ENCODE results near the gene GALNT11. TPM values are rescaled to one million over a fixed set of nuclear protein-coding genes. Genes with fewer than 3 reads are reported as not detected.
A peak's percentile ranks its signal among the peaks of the same experiment; 100 is the strongest.
"Not testable (repeated sequence)": the region's sequence is repeated elsewhere in the genome, so short reads cannot be mapped to it uniquely, and the experiment has no call there.

Gene GALNT11
- total RNA-seq, 1 donor from 2014 or later: 23.0 TPM

DNA sequence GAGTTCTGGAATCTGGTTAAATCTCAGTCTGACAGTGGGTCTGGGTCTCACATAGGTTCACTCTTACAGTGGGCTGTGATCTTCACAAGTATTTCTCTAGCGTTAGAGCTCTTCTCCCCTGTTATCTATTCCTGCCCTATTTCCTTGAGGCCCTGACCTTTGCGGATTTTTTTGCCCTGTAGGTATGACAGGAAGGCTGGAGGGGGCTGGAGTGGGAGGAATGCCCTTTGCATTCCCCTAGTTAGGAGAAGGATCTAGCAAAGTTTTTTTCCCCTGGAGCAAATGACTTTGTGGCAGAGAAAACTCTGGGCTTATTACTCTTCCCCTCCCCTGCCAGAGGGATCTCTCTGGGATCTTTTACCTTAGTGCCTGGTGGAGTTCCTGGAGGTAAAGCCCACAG, 49.2 kb downstream of the GALNT11 start:
- TF ChIP-seq, protein P1, sequence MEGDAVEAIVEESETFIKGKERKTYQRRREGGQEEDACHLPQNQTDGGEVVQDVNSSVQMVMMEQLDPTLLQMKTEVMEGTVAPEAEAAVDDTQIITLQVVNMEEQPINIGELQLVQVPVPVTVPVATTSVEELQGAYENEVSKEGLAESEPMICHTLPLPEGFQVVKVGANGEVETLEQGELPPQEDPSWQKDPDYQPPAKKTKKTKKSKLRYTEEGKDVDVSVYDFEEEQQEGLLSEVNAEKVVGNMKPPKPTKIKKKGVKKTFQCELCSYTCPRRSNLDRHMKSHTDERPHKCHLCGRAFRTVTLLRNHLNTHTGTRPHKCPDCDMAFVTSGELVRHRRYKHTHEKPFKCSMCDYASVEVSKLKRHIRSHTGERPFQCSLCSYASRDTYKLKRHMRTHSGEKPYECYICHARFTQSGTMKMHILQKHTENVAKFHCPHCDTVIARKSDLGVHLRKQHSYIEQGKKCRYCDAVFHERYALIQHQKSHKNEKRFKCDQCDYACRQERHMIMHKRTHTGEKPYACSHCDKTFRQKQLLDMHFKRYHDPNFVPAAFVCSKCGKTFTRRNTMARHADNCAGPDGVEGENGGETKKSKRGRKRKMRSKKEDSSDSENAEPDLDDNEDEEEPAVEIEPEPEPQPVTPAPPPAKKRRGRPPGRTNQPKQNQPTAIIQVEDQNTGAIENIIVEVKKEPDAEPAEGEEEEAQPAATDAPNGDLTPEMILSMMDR (IDR thresholded peaks at IDR 0.05; ENCODE audit: insufficient read depth, low read depth, low read length): no peak
- no peak for TF ChIP-seq EZH2 (IDR thresholded peaks at IDR 0.05; ENCODE audit: insufficient read depth, low read length)
- no peaks in the 10 kb centered on the region for H3K27me3 Mint-ChIP-seq (ENCODE audit: low read depth, unreplicated experiment)
- no peak overlapping the region for H2AFZ ChIP-seq (ENCODE audit: low read depth, low read length)
- DNase-seq (ENCODE audit: low read depth): no peak
- H3K9ac ChIP-seq (ENCODE audit: low read length): no peak overlapping the region
- peaks cover 25% of the 10 kb centered on the region for H4K20me1 ChIP-seq (ENCODE audit: insufficient read depth, low read length)
- H3K4me1 ChIP-seq (ENCODE audit: insufficient read depth, low read length): no peaks in the 10 kb centered on the region
- no peaks in the 10 kb centered on the region for H3K9me3 ChIP-seq (ENCODE audit: insufficient read depth, low read depth, low read length)
- H3K27ac ChIP-seq (ENCODE audit: low read depth, low read length): no peak overlapping the region
- peaks cover 13% of the 10 kb centered on the region for H3K79me2 ChIP-seq (ENCODE audit: insufficient read depth, low read length)
- no peaks in the 10 kb centered on the region for H3K36me3 Mint-ChIP-seq (ENCODE audit: low read depth, unreplicated experiment)
- no peak overlapping the region for H3K4me3 ChIP-seq (ENCODE audit: insufficient read depth, low read depth, low read length)
- peaks cover 25% of the 10 kb centered on the region for H3K4me1 Mint-ChIP-seq (ENCODE audit: low read depth, unreplicated experiment)
- no peaks in the 10 kb centered on the region for H3K36me3 ChIP-seq (ENCODE audit: insufficient read depth, low read length)
- H3K9me3 Mint-ChIP-seq (ENCODE audit: unreplicated experiment): peaks cover 4% of the 10 kb centered on the region
- no peaks in the 10 kb centered on the region for H3K27me3 ChIP-seq (ENCODE audit: insufficient read depth, low read length)
- H3K4me3 Mint-ChIP-seq (ENCODE audit: unreplicated experiment): no peak overlapping the region
- no peak for FAIRE-seq
- H3K27ac Mint-ChIP-seq (ENCODE audit: unreplicated experiment): no peak overlapping the region
- no peak overlapping the region for H3K4me2 ChIP-seq (ENCODE audit: low read length)

DNA sequence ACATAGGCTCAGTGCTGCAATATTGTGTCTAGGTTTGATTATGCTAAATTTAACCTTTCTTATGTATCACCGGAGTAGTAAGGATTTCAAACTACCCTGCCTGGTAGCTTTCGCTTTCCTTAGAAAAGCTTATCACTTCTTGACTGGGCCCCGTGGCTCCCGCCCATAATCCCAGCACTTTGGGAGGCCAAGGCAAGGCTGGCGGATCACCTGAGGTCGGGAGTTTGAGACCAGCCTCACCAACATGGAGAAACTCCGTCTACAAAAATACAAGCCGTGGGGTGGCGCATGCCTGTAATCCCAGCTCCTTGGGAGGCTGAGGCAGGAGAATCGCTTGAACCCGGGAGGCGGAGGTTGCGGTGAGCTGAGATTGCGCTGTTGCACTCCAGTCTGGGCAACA, 49.9 kb downstream of the GALNT11 start:
- H3K4me1 ChIP-seq (ENCODE audit: insufficient read depth, low read length); H3K9ac ChIP-seq (ENCODE audit: low read length); H3K4me2 ChIP-seq (ENCODE audit: low read length); H3K4me3 ChIP-seq (ENCODE audit: insufficient read depth, low read depth, low read length); H3K27ac ChIP-seq (ENCODE audit: low read depth, low read length); FAIRE-seq; H3K4me3 Mint-ChIP-seq (ENCODE audit: unreplicated experiment); H3K9me3 ChIP-seq (ENCODE audit: insufficient read depth, low read depth, low read length); H3K36me3 ChIP-seq (ENCODE audit: insufficient read depth, low read length); H3K27me3 Mint-ChIP-seq (ENCODE audit: low read depth, unreplicated experiment); H3K27ac Mint-ChIP-seq (ENCODE audit: unreplicated experiment); DNase-seq (ENCODE audit: low read depth); H3K27me3 ChIP-seq (ENCODE audit: insufficient read depth, low read length); H3K36me3 Mint-ChIP-seq (ENCODE audit: low read depth, unreplicated experiment); H2AFZ ChIP-seq (ENCODE audit: low read depth, low read length); H3K9me3 Mint-ChIP-seq (ENCODE audit: unreplicated experiment): not testable (repeated sequence)
- H3K4me1 Mint-ChIP-seq (ENCODE audit: low read depth, unreplicated experiment): peaks cover 25% of the 10 kb centered on the region
- H4K20me1 ChIP-seq (ENCODE audit: insufficient read depth, low read length): peaks cover 25% of the 10 kb centered on the region
- peaks cover 12% of the 10 kb centered on the region for H3K79me2 ChIP-seq (ENCODE audit: insufficient read depth, low read length)

DNA sequence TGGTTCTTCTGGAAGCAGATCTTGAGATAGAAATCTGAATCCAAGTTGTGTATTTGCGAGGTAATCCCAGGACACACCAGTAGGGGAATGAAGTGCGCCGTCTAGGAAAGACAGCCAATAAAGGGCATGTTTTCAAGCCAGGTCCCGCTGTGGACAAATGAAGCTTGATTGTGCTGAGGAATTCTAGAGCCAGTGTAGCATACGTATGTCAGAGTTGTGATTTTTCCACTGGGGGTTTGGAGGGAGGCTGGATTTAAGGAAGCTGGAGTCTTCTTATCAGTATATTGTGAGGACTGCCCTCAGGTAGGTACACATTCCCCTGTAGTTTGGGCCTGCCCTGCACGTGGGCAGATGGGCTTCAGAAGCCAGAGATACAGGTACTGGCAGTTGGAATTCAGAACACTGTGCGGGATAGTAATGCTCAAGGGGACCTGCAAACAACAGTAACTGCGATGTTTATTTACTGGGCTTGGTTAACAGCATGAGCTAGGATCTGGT, 50.9 kb downstream of the GALNT11 start:
- H4K20me1 ChIP-seq (ENCODE audit: insufficient read depth, low read length): peaks cover 25% of the 10 kb centered on the region
- Mint-ChIP-seq H3K27ac (ENCODE audit: unreplicated experiment) (no peak overlapping the region), H3K4me1 (ENCODE audit: low read depth, unreplicated experiment) (peaks cover 25% of the 10 kb centered on the region), H3K36me3 (ENCODE audit: low read depth, unreplicated experiment) (no peaks in the 10 kb centered on the region), H3K9me3 (ENCODE audit: unreplicated experiment) (no peaks in the 10 kb centered on the region), H3K4me3 (ENCODE audit: unreplicated experiment) (no peak overlapping the region), H3K27me3 (ENCODE audit: low read depth, unreplicated experiment) (no peaks in the 10 kb centered on the region)
- DNase-seq (ENCODE audit: low read depth): no peak
- no peak overlapping the region for H3K4me2 ChIP-seq (ENCODE audit: low read length)
- H3K27ac ChIP-seq (ENCODE audit: low read depth, low read length): no peak overlapping the region
- no peaks in the 10 kb centered on the region for H3K27me3 ChIP-seq (ENCODE audit: insufficient read depth, low read length)
- no peak for FAIRE-seq
- no peak overlapping the region for H3K4me3 ChIP-seq (ENCODE audit: insufficient read depth, low read depth, low read length)
- H3K36me3 ChIP-seq (ENCODE audit: insufficient read depth, low read length): no peaks in the 10 kb centered on the region
- TF ChIP-seq, protein P1 (IDR thresholded peaks at IDR 0.05; ENCODE audit: insufficient read depth, low read depth, low read length): peak; percentile 30
- TF ChIP-seq EZH2 (IDR thresholded peaks at IDR 0.05; ENCODE audit: insufficient read depth, low read length): no peak
- H3K4me1 ChIP-seq (ENCODE audit: insufficient read depth, low read length): no peaks in the 10 kb centered on the region
- no peak overlapping the region for H3K9ac ChIP-seq (ENCODE audit: low read length)
- no peaks in the 10 kb centered on the region for H3K9me3 ChIP-seq (ENCODE audit: insufficient read depth, low read depth, low read length)
- peaks cover 10% of the 10 kb centered on the region for H3K79me2 ChIP-seq (ENCODE audit: insufficient read depth, low read length)
- no peak overlapping the region for H2AFZ ChIP-seq (ENCODE audit: low read depth, low read length)

All from astrocyte (in vitro differentiated cells and primary cell).